Progenitor cell of endocrine pancreas (in vitro differentiated cells): ENCODE results near the gene ACAA1. TPM values are rescaled to one million over a fixed set of nuclear protein-coding genes. Genes with fewer than 3 reads are reported as not detected.

Source experiments
- DNase-seq: peaks from one replicate; pipeline ENCODE4 v3.0.0; 2021; ENCODE audit warnings: low spot score; ENCODE audit not compliant: unreplicated experiment
- H3K27ac Mint-ChIP-seq: 2 replicates; pipeline ENCODE4 v1.8.0; 2021; ENCODE audit warnings: mild to moderate bottlenecking, moderate library complexity, mixed read lengths
- H3K27me3 Mint-ChIP-seq: 2 replicates; pipeline ENCODE4 v1.8.0; 2021; ENCODE audit warnings: mixed read lengths
- H3K36me3 Mint-ChIP-seq: 2 replicates; pipeline ENCODE4 v1.8.0; 2022; ENCODE audit warnings: mixed read lengths; ENCODE audit not compliant: insufficient read depth
- H3K4me1 Mint-ChIP-seq: 2 replicates; pipeline ENCODE4 v1.8.0; 2021; ENCODE audit warnings: low read depth, mixed read lengths
- H3K4me3 Mint-ChIP-seq: 2 replicates; pipeline ENCODE4 v1.8.0; 2021; ENCODE audit warnings: low read depth, mild to moderate bottlenecking, moderate library complexity, mixed read lengths
- H3K9me3 Mint-ChIP-seq: 2 replicates; pipeline ENCODE4 v1.8.0; 2021; ENCODE audit warnings: low read depth, mixed read lengths
- total RNA-seq: library from RNA; stranded (reverse); gene quantifications from 2 replicates; pipeline ENCODE4 v1.2.1, GENCODE V29; 2021
- TF ChIP-seq, protein P1 (sequence below): fragments of 200-600 bp; sonication (generic); IDR thresholded peaks from one replicate; pipeline ENCODE4 v1.5.0; 2021; ENCODE audit warnings: antibody characterized with exemption, mild to moderate bottlenecking; ENCODE audit not compliant: unreplicated experiment

Gene ACAA1
- total RNA-seq, 1 donor from 2014 or later, result 97.8 TPM

DNA sequence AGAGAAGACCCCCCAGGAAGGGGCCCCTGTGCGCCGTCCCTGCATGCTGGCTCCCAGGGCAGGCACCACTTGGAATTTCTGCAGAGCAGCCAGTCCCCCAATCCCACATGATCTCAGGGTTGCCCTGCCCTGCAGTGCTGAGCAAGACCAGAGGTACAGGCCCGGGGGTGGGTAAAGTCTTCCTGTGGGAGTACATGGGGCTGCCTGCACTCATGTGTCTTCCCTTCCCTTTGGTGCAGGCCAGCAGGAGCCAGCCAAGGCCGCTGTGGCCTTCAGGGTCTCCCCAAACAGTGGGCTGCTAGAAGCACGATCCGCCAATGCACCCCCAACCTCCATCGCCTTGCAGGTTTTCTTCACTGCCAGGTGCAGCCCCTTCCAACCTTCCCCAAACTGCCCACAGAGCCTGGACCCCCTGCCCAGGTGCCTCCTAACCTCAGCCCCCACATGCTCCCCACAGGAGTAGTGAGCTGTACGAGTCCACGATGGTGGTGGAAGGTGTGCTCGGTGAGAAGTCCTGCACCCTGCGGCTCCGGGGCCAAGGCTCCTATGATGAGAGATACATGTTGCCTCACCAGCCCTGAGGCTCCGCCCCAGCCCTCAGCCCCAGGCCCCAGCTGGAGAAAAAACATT is 15.0 kb downstream of the ACAA1 start:
- no peak overlapping the region for H3K4me3 Mint-ChIP-seq
- H3K36me3 Mint-ChIP-seq, result peaks cover 18% of the 10 kb centered on the region
- H3K9me3 Mint-ChIP-seq, result no peaks in the 10 kb centered on the region
- H3K27ac Mint-ChIP-seq, result no peak overlapping the region
- TF ChIP-seq, protein P1, sequence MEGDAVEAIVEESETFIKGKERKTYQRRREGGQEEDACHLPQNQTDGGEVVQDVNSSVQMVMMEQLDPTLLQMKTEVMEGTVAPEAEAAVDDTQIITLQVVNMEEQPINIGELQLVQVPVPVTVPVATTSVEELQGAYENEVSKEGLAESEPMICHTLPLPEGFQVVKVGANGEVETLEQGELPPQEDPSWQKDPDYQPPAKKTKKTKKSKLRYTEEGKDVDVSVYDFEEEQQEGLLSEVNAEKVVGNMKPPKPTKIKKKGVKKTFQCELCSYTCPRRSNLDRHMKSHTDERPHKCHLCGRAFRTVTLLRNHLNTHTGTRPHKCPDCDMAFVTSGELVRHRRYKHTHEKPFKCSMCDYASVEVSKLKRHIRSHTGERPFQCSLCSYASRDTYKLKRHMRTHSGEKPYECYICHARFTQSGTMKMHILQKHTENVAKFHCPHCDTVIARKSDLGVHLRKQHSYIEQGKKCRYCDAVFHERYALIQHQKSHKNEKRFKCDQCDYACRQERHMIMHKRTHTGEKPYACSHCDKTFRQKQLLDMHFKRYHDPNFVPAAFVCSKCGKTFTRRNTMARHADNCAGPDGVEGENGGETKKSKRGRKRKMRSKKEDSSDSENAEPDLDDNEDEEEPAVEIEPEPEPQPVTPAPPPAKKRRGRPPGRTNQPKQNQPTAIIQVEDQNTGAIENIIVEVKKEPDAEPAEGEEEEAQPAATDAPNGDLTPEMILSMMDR, result no peak
- DNase-seq, result no peak
- no peaks in the 10 kb centered on the region for H3K27me3 Mint-ChIP-seq
- no peaks in the 10 kb centered on the region for H3K4me1 Mint-ChIP-seq

- Mint-ChIP-seq H3K27me3 (no peaks in the 10 kb centered on the region), H3K4me1 (no peaks in the 10 kb centered on the region), H3K9me3 (no peaks in the 10 kb centered on the region), H3K36me3 (peaks cover 18% of the 10 kb centered on the region), H3K27ac (no peak overlapping the region), H3K4me3 (no peak overlapping the region)
- DNase-seq, result no peak
- TF ChIP-seq, protein P1, result no peak
Observed at GRCh38 chr3:38121451-38121831, 15.5 kb downstream of the ACAA1 start.

DNA sequence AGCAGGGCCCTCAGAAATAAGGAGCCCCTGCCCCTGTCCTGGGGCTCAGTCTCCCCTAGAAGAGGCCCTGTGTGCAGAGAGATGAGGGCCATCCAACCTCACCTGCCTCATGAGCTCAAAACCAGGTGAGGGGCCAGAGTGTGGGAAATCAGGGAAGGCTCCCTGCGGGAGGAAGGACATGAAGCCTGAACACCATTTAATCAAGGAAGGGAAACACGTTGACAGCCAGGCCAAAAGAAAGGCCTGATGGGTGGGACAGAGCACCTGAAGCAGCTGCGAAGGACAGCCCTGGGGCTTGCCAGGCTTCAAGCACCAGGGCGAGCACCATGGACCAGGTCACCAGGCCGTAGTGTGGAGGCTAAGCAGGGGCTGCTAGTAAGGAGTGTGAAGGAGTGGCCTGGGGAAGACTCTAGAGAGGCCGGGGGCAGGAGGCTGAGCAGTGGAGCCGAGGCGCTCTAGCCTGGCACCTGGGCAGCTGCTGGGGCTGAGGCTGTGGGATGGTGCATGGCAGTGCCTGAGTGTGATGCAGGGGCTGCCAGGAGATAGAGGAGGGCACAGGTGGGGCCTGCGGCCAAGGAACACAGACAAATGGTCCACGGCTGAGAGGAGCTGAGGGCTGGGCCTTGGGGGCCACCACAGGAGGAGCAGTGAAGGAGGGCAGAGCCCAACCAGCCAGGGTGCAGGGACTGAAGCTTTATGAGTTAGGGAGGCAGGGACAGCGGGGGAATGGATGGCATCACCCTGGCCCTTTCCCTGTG is 16.1 kb downstream of the ACAA1 start:
- Mint-ChIP-seq H3K27ac (peak overlapping the region; percentile 87), H3K9me3 (no peaks in the 10 kb centered on the region), H3K4me1 (no peaks in the 10 kb centered on the region), H3K4me3 (no peak overlapping the region), H3K36me3 (peaks cover 18% of the 10 kb centered on the region), H3K27me3 (peaks cover 2% of the 10 kb centered on the region)
- TF ChIP-seq, protein P1, result no peak
- no peak for DNase-seq

- TF ChIP-seq, protein P1, result no peak
- H3K27ac Mint-ChIP-seq, result peak overlapping the region; percentile 87
- peaks cover 10% of the 10 kb centered on the region for H3K27me3 Mint-ChIP-seq
- H3K36me3 Mint-ChIP-seq, result peaks cover 18% of the 10 kb centered on the region
- H3K4me3 Mint-ChIP-seq, result no peak overlapping the region
- no peaks in the 10 kb centered on the region for H3K9me3 Mint-ChIP-seq
- no peak for DNase-seq
- no peaks in the 10 kb centered on the region for H3K4me1 Mint-ChIP-seq
Observed at GRCh38 chr3:38119821-38120692, 16.9 kb downstream of the ACAA1 start.

- H3K9me3 Mint-ChIP-seq, result no peaks in the 10 kb centered on the region
- H3K36me3 Mint-ChIP-seq, result peaks cover 14% of the 10 kb centered on the region
- H3K27ac Mint-ChIP-seq, result no peak overlapping the region
- no peaks in the 10 kb centered on the region for H3K4me1 Mint-ChIP-seq
- no peak overlapping the region for H3K4me3 Mint-ChIP-seq
- no peak for DNase-seq
- H3K27me3 Mint-ChIP-seq, result peaks cover 10% of the 10 kb centered on the region
- TF ChIP-seq, protein P1, result no peak
Observed at GRCh38 chr3:38119248-38119544, 17.7 kb downstream of the ACAA1 start.
